HG03108 (cell line): Measurements from ENCODE around the gene TSC2.

Source experiments
- ATAC-seq: cut with Tn5 transposase; IDR thresholded peaks from one replicate; pipeline ENCODE4 v1.9.1; 2021; ENCODE audit warnings: moderate library complexity; ENCODE audit not compliant: unreplicated experiment

The TSC2 gene

DNA sequence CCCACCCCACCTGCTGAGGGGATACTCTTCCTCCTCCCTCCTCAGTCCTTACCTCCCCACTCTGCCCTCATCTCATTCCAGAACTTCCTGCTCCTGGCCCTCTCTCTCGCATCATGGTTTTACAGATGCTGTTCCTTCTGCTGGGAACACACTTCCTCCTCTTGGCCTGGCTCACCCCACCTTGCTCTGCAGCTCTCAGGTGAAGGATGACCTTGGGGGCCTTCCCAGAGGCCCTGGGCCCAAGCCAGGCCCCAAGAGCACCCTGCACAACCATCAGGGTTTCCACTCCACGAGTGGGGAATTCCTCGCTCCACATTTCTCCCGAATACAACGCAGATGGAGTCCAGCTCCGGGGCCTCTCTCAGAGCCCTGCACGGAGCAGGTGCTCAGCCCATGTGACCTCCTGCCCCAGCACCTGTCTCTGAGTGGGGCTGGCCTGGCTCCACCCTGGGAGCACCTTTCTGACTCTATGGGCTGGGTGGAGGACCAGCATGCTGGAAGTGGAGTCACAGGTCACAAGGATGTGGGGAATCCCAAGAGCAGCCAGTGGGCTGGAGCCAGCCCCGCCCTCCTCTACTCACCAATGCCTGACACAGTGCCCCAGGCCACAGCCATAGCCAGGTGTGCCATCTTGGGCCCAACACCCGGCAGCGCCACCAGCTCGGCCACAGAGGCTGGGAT lies 4.7 kb upstream of the TSC2 start:
- ATAC-seq: no peak

DNA sequence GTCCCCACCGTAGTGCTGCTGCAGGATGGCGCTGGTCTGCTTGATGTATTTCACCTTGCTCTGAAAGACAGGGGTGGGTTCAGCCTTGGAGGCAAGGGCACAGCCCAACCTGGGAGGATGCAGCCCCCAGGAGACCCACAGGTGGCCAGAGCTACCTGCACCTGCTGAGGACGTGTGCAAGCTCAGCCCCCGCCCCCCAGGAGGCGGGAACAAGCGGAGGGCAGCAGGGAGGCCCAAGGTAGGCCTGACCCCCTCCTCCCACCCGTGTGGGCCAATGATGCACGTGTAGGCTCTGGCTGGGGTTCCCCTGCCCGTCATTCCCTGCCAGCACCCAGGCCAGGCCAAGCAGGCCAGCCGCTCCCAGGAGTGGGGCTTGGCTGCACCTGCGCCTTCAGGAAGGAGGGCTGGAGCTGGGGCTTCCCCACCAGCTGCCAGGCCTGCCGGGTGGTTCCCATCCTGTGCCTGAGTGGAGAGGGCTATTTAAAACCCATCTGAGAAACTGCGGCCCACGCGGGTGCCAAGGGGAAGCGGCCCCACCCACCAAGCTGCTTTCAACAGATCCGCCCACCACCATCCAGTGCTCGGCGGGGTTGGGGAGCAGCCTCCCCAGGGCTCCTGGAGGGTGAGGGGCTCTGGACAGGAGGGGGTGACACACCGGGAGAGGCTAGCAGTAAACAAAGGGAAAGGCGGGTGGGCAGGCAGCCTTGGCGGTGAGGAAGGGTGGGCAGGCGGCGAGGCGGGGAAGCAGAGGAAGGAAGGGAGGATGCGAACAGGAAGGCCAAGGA lies 3.9 kb upstream of the TSC2 start:
- ATAC-seq: no peak

DNA sequence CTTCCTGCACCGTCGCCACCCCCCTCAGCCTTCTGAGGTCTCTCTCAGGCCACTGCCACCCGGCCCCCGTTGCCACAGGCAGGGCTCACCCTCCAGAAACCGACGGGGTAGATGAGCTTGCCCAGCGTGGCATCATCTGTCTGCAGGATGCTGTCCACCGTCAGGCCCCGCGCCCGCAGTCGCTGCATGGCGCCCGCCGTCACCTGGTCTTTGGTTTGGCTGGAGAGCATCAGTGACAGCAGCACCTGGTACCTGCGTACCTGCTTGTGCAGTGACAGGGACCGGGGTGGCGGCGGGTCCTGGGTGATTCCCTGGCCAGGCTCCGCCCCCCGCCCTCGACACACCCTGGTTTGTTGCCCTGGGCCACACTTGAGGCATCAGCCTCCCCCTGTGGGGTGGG lies 3.2 kb upstream of the TSC2 start:
- ATAC-seq: no peak

DNA sequence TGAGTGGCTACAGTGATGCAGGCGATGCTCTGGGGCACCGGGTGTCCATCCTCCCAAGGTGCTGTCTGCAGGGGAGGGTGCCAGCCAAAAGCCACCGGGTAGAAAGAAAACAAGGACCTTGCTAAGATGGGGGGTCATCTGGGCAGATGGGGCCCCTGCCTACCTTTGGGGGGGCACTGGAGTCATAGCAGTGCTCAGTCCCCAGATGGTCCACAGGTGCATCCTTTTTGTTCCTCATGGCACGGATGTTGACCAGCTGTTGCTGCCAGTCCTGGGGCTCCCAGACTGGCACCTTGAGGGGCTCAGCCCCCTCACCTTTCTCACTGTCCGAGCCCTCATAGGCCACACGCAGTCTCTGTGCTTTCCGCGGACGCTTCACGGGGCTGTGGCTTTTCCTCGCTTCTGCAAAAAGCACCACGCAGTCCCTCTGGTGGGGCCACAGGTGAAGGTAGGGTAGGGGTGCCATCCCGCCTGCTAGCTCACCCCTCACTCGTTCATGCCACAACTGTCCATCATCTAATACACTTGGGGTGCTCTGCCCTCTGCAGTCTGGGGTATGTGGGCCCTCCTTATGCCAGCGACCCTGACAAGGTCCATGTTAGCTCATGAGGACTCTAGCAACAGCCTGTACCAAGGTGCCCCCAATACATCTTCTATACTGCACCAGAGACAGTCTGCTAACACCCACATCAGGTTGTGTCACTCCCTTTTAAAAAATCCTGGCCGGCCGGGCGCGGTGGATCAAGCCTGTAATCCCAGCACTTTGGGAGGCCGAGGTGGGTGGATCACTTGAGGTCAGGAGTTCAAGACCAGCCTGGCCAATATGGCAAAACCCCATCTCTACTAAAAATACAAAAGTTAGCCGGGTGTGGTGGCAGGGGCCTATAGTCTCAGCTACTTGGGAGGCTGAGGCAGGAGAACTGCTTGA lies 1.6 kb upstream of the TSC2 start:
- no peak for ATAC-seq

DNA sequence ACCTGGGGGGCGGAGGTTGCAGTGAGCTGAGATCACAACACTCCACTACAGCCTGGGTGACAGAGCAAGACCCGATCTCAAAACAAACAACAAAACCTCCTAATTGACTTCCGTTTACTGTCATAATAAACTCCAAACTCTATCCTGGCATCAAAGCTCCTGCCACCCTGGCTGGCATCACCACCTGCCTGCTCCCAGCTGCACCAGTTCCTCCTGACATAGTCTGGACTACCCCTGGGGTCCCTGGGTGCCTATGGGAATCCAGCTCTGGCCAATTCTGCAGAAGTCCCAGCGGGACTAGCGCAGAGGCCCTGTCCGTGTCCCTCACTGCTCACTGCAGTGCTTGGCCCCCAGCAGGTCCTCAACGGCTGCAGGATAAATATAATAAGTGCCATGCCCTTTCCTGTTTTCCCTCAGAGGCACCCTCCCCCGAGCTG lies 874 bp upstream of the TSC2 start:
- no peak for ATAC-seq

DNA sequence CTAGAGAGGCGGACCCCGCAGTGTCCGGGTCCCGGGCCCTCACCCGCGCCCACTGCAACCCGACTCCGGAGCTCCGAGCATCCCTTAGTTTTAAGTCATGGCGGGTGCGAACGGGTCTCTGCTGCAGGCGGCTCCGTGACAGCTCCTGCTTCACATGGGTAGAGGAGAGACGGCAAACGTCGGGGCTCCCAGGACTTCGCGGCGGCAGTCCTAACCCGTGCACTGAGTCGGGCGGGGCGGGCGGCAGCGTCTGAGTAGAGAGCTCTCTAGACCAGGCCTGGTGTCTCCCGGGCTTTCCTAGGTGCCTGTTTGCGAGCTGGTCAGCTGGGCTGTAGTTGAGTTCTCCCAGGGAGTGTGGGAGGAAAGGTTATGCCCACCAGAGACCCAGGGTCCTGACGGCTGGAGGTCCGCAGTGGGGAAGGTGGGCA lies 345 bp downstream of the TSC2 start:
- no peak for ATAC-seq

DNA sequence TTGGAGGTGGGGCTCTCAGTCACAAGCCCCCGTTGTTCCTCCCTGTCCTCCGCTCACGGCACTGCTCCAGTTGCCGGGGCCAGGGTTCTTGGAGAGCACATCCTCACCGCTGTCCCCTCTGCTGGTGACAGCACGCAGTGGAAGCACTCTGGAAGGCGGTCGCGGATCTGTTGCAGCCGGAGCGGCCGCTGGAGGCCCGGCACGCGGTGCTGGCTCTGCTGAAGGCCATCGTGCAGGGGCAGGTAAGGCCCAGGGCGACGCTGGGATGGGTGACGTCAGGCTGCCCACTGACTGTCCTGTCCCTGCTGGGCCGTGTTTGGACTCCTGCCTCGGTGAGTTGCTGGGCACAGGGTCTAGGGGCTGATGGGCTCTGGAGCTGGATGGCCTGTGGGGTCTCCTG lies 5.4 kb downstream of the TSC2 start:
- ATAC-seq: no peak

DNA sequence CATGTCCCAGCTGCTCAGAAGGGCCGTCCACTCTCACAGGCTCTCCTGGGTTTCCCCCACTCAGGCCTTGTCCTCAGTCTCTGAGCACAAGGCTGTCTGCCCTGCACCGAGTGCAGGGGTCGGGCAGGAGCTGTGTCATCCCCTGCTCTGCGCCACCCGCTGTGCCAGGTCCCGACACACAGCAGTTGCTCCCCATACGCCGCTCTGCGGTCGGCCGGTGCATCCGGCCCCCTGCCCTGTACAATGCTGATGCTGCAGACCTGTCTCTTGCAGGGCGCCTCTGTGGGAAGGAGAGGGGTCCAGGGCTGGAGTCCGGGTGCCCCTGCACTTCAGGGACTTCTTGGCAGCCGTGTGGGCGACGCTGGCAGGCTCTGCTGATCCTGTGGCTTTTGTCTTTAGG lies 6.1 kb downstream of the TSC2 start:
- no peak for ATAC-seq

DNA sequence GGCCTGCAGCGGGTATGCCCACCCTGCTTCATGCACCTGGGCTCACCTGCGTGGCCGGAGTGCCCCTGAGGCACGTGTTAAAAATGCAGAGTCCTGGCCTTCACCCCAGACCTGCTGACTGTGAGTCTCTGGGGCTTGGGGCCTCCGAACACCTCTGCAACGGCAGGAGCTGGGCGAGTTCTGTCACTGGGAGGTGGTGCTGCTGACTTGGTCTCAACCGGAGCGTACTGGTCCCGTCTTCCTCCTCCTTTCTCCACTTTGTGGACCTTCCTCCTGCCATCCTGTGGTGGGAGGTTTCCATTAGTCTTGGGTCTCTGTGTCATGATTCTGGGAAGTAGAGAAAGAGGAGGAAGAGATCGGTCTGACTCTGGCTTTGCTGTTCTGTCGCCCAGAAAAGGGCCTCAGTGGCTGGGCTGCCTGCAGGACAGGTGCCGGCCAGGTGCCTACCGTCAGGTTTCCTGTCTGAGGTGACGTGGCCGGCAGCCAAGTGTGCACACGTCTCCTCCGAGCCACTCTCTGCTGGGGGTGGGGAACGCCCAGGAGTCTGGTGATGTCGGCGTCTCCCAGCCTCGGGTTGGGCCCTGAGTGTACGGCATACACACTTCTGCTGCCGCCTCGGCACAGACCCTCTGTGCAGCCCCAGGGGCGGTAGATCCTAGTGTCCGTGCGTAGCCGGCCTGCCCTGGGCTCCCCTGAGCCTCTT lies 6.9 kb downstream of the TSC2 start:
- ATAC-seq: no peak

DNA sequence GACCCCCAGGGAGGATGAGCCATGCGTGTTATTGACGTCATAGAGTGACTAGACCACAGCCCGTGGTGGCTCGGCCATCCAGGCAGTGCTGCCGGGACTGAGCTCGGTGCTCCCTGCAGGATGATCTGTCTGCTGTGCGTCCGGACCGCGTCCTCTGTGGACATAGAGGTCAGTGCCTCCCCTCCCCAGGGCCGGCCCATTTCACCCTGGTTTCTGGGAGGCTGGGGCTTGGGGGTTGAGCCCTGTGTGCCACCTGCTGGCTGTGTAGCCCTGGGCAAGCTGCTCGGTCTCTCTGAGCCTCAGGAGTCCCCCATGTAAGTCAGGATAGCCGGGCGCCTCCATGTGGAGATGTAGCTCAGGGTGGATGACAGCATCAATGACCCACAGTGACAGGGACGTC lies 8.3 kb downstream of the TSC2 start:
- ATAC-seq: no peak

DNA sequence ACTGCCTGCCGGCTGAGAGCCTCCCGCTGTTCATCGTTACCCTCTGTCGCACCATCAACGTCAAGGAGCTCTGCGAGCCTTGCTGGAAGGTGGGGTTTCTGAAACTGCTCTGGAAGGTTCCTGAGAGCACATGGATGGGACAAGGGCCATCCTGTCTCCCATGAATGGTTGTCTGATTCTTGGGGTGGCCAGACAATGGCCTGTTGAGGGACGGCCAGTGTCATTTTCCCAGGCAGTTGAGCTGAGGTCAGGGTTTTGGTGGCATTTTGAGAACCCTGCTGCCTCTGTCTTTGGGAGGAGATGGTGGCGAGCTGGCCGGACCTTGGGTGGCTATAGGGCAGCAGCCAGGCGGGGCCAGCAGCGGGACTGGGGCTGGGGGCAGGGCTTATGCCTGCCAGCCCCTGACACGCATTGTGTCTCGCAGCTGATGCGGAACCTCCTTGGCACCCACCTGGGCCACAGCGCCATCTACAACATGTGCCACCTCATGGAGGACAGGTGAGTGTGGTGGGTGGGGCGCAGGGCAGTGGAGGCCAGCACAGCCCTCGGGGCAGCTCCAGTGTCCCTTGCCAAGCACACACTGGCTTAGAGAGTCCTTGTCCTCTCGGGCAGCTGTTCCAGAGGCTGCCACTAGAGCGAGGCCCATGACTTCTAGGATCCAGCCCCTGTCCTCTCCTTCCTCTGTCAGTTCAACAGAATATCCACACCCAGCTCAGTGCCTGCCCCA lies 9.1 kb downstream of the TSC2 start:
- no peak for ATAC-seq

DNA sequence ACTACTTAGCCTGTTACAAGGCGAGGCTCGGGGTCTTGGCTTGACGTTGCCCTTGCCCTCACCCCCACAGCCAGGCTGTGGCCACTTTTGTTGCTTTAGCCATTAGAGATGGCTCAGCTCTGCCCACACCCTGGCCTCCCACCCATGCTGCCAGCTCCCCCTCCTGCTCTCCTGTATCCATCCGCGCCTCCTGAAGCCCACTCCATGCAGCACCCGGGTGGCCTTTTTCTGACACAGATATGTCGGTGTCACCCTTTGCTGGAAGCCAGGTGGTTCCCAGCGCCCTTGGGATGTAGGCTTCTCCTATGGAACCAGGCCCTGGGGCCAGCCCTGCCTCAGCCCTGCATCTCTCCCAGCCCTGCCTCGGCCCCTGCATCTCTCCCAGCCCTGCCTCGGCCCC lies 9.7 kb downstream of the TSC2 start:
- no peak for ATAC-seq

DNA sequence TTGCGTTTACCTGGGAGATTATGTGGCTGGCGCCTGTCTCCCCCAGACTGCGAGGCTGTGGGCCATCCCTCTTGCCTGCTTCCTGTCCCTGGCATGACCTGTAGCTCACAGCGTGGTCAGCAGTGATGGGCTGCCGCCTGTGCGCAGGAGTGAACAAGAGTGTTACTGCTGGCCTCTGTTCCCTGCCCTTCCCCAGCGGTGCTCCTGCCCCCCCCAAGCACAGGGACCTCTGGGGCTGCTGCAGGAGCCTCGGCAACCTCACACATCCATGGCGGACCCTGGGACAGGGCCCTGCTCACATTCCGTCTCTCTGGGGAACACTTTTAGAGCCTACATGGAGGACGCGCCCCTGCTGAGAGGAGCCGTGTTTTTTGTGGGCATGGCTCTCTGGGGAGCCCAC lies 10.6 kb downstream of the TSC2 start:
- ATAC-seq: no peak

DNA sequence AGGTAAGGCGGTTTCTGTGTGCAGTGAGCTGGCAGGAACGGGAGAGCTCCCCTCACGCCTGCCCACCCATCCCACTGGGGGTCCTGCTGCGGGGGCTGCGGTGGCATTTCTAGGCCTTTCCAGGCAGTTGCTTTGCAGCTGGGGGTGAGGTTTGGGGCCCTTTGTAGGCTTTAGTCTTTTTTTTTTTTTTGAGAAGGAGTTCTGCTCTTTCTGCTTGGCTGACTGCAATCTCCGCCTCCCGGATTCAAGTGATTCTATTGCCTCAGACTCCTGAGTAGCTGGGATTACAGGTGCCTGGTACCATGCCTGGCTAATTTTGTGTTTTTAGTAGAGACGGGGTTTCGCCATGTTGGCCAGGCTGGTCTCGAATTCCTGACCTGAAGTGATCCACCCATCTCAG lies 11.1 kb downstream of the TSC2 start:
- ATAC-seq: no peak

DNA sequence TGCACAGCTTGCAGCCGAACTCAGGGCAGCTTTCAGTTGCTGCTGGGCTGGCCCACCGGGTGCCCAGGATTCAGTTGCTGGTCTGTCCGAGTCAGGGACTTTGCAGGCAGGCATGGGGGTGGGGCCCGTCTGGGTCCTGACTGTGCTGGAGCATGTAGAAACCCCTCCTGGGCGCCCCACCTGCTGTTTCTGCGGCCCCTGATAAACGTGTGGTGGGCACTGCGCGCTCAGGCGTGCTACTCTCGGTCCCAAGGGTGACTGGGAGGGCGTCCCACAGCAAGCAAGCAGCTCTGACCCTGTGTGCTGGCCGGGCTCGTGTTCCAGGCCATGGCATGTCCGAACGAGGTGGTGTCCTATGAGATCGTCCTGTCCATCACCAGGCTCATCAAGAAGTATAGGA lies 12.6 kb downstream of the TSC2 start:
- no peak for ATAC-seq

DNA sequence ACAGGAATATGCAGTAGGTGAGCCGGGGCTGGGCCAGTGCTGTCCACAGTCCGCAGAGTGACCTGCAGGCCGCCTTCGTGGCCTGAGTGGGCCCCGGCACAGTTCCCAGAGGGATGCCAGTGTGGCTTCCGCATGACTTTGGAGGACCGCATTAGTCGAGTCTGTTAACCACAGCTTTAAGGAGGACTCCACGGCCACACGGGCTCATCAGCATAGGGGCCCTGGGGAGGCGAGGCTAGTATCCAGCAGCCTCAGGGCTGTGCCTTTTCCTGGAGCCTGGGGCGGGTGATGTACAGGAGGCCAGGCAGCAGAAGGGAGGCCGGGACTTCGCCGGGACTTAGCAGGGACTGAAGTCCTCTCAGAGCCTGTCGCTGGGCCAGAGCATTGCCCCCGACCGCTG lies 13.2 kb downstream of the TSC2 start:
- no peak for ATAC-seq

DNA sequence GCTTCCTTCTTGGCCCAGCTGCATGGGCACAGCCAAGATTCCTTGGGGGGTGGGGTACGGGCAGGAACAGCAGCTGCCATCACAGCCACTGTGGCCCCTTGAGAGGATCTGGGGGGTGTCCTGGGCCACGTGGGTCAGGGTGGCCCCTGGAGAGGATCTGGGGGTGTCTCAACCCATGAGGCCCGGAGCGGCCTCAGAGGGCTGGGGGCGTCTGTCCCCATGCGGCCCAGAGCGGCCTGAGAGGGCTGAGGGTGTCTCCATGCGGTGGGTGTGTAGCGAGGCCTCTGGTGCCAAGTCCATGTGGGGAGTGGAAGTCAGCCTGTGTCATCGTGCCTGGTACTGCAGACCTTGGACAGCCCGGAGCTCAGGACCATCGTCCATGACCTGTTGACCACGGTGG lies 13.7 kb downstream of the TSC2 start:
- no peak for ATAC-seq

DNA sequence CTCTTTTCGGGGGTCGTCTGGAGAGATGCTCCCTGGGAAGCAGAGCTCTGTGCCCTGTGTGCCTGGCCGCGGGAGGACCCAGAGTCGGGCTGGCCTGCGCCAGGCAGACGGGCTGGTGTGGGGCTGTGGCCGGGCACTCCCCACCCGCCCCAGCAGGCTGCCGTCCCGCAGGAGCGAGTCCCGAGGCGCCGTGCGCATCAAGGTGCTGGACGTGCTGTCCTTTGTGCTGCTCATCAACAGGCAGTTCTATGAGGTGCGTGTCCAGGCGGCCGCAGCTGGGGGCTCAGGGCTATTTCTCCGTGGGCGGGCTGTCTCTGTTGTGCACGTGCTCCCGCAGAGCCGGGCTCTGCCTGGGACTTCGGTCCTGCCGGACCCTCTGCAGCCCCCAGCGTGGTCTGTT lies 15.0 kb downstream of the TSC2 start:
- ATAC-seq: no peak

DNA sequence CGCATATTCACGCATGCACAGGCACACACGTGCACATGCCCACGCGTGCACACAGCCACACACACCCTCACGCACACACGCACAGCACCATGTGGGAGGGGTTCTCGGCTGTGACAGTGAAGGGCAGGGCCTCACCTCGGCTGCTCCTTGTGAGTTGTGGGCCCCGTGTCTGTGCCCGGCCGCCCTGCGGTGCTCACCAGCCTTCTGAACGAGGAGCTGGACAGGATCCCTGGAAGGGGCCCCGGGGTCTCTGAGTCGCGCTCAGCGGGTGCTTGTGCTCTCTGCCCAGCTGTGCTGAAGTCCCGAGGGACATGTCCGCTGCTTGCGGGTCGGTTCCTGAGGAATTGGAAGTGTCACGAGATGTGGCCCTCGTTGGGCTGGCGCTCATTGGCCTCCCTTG lies 16.1 kb downstream of the TSC2 start:
- no peak for ATAC-seq

DNA sequence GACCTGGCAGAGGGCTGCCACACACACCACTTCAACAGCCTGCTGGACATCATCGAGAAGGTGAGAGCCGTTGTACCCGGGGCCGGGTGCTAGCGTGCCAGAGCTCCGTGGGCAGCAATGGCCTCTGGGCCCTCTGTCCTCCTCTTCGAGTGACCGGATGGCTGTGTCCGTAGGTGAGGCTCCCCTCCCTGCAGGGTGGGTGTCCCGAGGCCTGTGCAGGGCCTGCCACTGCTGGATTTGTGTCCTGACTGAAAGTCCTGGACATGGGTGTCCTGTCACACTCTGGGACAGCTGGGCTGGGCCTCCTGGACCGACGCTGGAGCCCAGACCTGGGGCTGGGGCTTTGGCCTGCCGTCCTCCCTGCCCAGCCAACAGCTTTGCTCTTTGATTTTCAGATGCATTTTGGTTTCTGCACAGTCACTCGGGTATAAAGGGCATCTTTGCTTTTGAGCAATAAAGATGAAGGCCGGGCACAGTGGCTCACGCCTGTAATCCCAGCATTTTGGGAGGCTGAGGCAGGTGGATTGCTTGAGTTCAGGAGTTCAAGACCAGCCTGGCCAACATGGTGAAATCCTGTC lies 16.7 kb downstream of the TSC2 start:
- ATAC-seq: no peak
